KMS-11 (cell line): Measurements from ENCODE around the gene NXN.

Source experiments
- H2AFZ ChIP-seq: fragments of 200-600 bp; sonication (generic); 2 replicates; pipeline ENCODE4 v1.6.1; 2016; ENCODE audit warnings: antibody characterized with exemption, mixed run types, low read depth
- H3K27ac ChIP-seq: fragments of 200-600 bp; sonication (generic); 2 replicates; pipeline ENCODE4 v1.6.1; 2016; ENCODE audit warnings: mild to moderate bottlenecking, mixed run types
- H3K27me3 ChIP-seq: fragments of 200-600 bp; sonication (generic); 2 replicates; pipeline ENCODE4 v1.6.1; 2017; ENCODE audit warnings: mild to moderate bottlenecking, low read depth, mixed run types, moderate library complexity; ENCODE audit not compliant: insufficient read depth
- H3K36me3 ChIP-seq: fragments of 200-600 bp; sonication (generic); 2 replicates; pipeline ENCODE4 v1.6.1; 2017; ENCODE audit warnings: mild to moderate bottlenecking, mixed run types; ENCODE audit not compliant: insufficient read depth
- H3K4me1 ChIP-seq: fragments of 200-600 bp; sonication (generic); 2 replicates; pipeline ENCODE4 v1.6.1; 2016; ENCODE audit warnings: mild to moderate bottlenecking, low read depth, mixed run types; ENCODE audit not compliant: poor library complexity, severe bottlenecking
- H3K4me2 ChIP-seq: fragments of 200-600 bp; sonication (generic); 2 replicates; pipeline ENCODE4 v1.7.0; 2016; ENCODE audit warnings: mild to moderate bottlenecking, mixed run types
- H3K4me3 ChIP-seq: fragments of 200-600 bp; sonication (generic); IDR thresholded peaks from 2 replicates; pipeline ENCODE4 v1.6.1; 2017; ENCODE audit warnings: low read depth, low read length, mixed read lengths; ENCODE audit not compliant: insufficient read depth
- H3K79me2 ChIP-seq: fragments of 200-600 bp; sonication (generic); 2 replicates; pipeline ENCODE4 v1.6.1; 2016; ENCODE audit warnings: low read depth, mixed run types; ENCODE audit not compliant: insufficient read depth
- H3K9ac ChIP-seq: fragments of 200-600 bp; sonication (generic); 2 replicates; pipeline ENCODE4 v1.6.1; 2016; ENCODE audit warnings: mild to moderate bottlenecking, mixed run types
- H4K20me1 ChIP-seq: fragments of 200-600 bp; sonication (generic); 2 replicates; pipeline ENCODE4 v1.6.1; 2016; ENCODE audit warnings: mild to moderate bottlenecking, mixed run types; ENCODE audit not compliant: insufficient read depth
- CTCF ChIP-seq: fragments of 200-600 bp; sonication (generic); conservative IDR thresholded peaks from 2 replicates; pipeline ENCODE4 v1.6.1; 2017; ENCODE audit warnings: low read depth, mild to moderate bottlenecking, antibody characterized with exemption, low read length, moderate library complexity, mixed read lengths

Gene NXN

DNA sequence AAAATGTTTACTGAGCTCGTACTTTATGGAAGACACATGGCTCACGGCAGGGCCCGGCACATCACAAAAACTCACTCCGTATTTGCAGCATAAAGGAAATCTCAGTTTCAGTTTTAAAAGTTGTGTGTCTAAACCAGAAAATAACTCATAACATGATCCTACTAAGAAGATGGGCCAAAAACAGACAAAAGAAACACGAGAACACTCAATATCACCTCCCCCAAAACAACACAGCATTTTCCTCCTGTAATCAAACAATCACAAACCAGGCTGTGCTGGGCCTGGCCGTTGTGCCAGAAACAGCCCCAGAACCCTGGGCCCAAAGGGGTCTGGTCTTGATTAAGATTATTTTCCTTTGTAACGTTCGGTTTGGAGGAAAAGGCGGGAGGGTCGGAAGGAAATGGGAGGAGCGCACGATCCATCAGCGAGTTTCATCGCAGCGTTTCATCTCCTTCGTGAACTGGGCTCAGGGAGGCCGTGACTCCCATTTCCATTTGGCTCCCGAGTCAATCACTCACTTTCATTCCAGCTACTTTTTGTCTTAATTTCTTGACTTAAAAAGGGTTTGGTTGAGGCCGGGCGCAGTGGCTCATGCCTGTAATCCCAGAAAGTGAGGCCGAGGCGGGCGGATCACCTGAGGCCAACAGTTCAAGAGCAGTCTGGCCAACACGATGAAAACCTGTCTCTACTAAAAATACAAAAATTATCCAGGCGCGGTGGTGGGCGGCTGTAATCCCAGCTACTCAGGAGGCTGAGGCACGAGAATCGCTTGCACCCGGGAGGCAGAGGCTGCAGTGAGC lies 61.4 kb downstream of the NXN start:
- Histone ChIP-seq H3K9ac (no peak overlapping the region), H4K20me1 (no peaks in the 10 kb centered on the region), H3K4me1 (no peaks in the 10 kb centered on the region), H3K36me3 (no peaks in the 10 kb centered on the region), H3K27ac (no peak overlapping the region), H2AFZ (no peak overlapping the region), H3K27me3 (peaks cover 32% of the 10 kb centered on the region; the same call in 1 of the 2 replicates), H3K4me2 (no peak overlapping the region), H3K4me3 (no peak overlapping the region), H3K79me2 (no peaks in the 10 kb centered on the region)
- no peak for TF ChIP-seq CTCF

DNA sequence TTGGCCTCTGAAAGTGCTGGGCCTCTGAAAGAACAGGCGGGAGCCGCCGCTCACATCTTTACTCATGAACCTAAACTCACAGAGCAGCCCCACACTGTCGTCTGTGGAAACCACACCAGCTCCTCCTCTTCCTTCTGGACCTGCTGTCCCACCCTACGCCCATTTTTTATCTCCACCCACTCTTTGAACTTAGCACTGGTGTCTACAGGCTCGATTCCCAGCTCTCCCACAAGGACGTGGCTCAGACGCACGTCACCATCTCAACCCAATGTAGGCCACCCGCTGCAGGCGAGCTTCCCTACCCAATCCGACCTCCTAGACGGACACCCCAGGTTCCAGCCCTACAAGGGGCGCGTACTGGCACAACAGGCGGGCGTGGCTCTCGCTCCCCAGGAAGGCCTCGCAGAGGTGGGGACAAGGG lies 62.2 kb downstream of the NXN start:
- TF ChIP-seq CTCF: no peak
- Histone ChIP-seq H3K4me1 (no peaks in the 10 kb centered on the region), H3K27ac (no peak overlapping the region), H3K79me2 (no peaks in the 10 kb centered on the region), H3K36me3 (no peaks in the 10 kb centered on the region), H4K20me1 (no peaks in the 10 kb centered on the region), H3K4me2 (no peak overlapping the region), H3K4me3 (no peak overlapping the region), H2AFZ (no peak overlapping the region), H3K9ac (no peak overlapping the region), H3K27me3 (peaks cover 38% of the 10 kb centered on the region; the same call in 1 of the 2 replicates)

DNA sequence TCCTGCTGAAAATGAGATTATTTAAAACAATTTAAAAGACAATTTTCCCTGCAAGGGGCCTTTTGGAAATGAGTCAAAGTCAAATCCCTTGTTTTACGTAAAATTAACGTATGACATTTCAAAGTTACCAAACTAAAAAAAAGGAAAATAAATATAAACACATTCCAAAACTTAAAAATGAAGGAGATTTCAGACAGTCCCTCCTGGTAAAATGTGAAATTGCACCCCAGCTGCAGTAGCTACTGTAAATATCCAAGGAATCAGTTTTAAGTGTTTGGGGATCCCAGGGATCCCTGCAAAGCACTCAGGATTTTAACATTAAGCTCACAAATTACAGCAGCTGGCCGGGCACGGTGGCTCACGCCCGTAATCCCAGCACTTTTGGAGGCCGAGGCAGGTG lies 63.3 kb downstream of the NXN start:
- H3K27ac ChIP-seq: no peak overlapping the region
- H2AFZ ChIP-seq: no peak overlapping the region
- H3K9ac ChIP-seq: no peak overlapping the region
- no peak overlapping the region for H3K4me2 ChIP-seq
- TF ChIP-seq CTCF: no peak
- H4K20me1 ChIP-seq: no peaks in the 10 kb centered on the region
- H3K79me2 ChIP-seq: no peaks in the 10 kb centered on the region
- no peaks in the 10 kb centered on the region for H3K36me3 ChIP-seq
- no peak overlapping the region for H3K4me3 ChIP-seq
- H3K4me1 ChIP-seq: no peaks in the 10 kb centered on the region
- peaks cover 40% of the 10 kb centered on the region; the same call in 1 of the 2 replicates for H3K27me3 ChIP-seq

- peaks cover 42% of the 10 kb centered on the region; the same call in 1 of the 2 replicates for H3K27me3 ChIP-seq
- H4K20me1 ChIP-seq: no peaks in the 10 kb centered on the region
- no peaks in the 10 kb centered on the region for H3K36me3 ChIP-seq
- H3K4me1 ChIP-seq: no peaks in the 10 kb centered on the region
- H3K4me2 ChIP-seq: no peak overlapping the region
- TF ChIP-seq CTCF: no peak
- H2AFZ ChIP-seq: no peak overlapping the region
- no peaks in the 10 kb centered on the region for H3K79me2 ChIP-seq
- no peak overlapping the region for H3K27ac ChIP-seq
- no peak overlapping the region for H3K9ac ChIP-seq
- H3K4me3 ChIP-seq: no peak overlapping the region
Observed at GRCh38 chr17:915538-916201, 63.9 kb downstream of the NXN start.
